G401 (cell line): Measurements from ENCODE around the gene C11orf65. TPM values are rescaled to one million over a fixed set of nuclear protein-coding genes. Genes with fewer than 3 reads are reported as not detected.
A peak's percentile ranks its signal among the peaks of the same experiment; 100 is the strongest.

Source experiments
- DNase-seq: peaks from one replicate; pipeline ENCODE4 v3.0.0-alpha.2; 2015; ENCODE audit warnings: low spot score
- in situ Hi-C: cut with HindIII; loops from 2 replicates; pipeline ENCODE4 v1.10.0; 2016; ENCODE audit warnings: low sequenced_read_pairs, mixed read lengths
- total RNA-seq: library from RNA; depleted of rRNA; stranded (reverse); fragments of >200 nt; shearing (Covaris generic); gene quantifications from 2 replicates; pipeline ENCODE4 v1.2.3, GENCODE V29; 2014; rRNA removed

The C11orf65 gene, protein sequence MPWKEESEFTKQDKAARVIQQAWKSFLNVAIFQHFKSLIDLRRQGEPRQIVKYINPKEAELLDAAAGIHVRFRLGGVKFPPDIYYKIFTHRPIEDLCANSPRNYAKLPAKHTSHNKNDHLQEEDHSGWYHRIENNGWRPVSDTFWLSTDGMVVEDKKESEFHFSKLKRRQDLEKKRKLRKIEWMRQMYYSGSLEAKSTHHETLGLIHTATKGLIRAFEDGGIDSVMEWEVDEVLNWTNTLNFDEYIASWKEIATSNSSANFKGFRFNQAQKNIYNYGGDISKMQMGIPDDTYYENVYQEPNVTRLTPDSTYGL
- total RNA-seq: 0.24 and 11.0 TPM in 2 replicates

DNA sequence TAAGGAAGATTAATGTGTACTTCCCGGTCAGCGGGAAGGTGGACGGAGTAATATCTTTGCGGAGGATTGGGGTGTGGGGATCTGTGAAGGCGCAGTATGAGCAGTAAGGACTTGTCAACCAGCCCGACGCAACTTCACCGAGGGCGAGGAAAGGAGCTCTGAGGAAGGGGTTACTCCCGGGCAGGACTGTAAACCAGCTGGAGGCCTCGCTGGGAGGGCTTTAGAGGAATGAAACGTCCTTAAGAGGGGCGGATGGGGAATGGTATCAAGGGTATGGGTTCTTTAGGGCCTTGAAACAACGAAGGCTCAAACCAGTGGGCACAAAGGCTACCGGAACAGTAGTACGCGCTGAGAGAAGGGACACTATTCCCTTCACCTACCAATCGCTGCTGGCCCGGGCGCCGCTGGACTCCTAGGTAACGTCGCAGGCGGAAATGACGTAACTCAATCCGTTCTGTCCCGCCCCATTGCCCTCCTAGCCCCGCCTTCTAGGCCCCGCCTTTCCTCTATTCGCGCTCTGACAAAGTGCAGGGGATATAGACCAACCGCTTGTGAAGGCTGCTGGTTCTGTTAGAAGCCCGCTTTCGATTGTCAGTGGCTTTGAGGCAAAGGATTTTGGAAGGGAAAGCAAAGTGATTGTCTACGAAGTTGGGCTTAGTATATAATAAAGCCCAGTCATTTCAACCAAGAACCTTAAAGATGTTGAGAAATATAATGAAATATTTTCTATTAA is at the start of gene C11orf65:
Gene C11orf65, minus strand, starts transcription at position 439 of the 733 bp plus-strand sequence. CDS start 5,970 bp downstream, outside the sequence.
- in situ Hi-C loops: no loop called here

DNA sequence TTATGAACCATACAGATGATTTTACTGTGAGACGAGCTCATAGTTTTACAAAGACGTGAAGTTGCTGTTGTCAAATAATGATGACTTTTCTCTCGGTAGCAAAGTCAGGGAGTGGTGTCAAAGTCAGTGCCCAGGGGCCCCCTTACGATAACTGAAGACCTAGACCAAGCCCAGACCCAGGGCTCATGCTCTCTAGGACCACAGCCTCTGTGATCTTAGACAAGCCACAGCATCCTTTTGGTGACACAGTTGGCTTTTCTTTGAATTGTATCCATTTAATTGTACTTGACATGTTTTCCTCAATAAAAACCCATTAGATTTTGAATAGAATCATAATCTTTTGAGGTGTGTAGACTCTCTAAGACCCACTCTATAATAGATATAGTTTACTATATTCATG is 48.8 kb upstream of the C11orf65 start:
- in situ Hi-C loops: no loop called here
- no peak for DNase-seq

More for the DNA sequence above, at the start of gene C11orf65:
- DNase-seq: peak; percentile 99

DNA sequence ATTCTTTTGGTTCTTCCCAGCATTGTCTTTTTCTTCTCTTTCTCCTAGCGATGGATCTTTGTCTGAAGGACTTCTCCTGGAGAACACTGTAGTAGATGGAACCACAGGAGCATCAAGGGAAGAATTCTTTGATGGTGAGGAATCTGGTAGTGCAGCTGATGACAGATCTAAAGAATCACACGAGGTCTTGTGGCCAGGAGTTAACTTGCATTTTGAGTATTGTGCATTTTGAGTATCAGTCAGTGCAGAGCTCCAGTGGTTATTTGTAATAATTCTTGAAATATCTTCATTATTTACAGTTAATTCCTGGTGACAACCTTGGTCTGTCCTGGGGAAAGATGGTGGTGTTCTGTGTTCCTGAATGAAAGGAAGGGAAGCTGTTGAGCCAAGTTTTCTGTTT is 45.4 kb upstream of the C11orf65 start:
- DNase-seq: no peak
- in situ Hi-C loops: no loop called here

DNA sequence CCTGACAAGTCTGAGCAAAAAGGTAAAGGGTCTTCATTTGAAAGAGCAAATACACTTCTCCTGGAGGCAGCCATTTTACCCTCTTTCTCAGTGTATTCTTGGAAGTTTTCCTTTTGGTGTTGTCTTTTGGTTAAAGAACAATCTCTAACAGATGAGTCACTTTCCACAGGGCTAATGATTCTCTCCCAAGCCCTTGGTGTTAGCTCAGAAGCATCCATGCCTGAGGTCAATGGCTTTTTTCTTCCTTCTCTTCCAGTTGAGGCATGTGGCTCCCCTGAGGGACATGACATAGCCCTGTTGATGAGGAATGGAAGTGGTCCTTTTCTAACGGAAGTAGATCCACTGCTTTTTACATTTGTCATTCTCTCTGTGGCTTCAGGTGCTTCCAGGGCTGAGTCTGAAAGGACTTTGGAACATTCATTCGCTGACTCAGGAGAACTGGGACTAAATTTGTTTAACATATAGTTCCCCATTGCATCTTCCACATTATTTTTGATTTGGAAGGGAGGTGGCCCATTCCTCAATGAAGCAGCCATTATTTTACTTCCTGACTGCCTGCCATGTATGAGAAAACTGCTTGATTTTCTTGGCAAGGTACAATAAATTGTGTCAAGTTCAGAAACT is 44.6 kb upstream of the C11orf65 start:
- in situ Hi-C loops: no loop called here
- no peak for DNase-seq

DNA sequence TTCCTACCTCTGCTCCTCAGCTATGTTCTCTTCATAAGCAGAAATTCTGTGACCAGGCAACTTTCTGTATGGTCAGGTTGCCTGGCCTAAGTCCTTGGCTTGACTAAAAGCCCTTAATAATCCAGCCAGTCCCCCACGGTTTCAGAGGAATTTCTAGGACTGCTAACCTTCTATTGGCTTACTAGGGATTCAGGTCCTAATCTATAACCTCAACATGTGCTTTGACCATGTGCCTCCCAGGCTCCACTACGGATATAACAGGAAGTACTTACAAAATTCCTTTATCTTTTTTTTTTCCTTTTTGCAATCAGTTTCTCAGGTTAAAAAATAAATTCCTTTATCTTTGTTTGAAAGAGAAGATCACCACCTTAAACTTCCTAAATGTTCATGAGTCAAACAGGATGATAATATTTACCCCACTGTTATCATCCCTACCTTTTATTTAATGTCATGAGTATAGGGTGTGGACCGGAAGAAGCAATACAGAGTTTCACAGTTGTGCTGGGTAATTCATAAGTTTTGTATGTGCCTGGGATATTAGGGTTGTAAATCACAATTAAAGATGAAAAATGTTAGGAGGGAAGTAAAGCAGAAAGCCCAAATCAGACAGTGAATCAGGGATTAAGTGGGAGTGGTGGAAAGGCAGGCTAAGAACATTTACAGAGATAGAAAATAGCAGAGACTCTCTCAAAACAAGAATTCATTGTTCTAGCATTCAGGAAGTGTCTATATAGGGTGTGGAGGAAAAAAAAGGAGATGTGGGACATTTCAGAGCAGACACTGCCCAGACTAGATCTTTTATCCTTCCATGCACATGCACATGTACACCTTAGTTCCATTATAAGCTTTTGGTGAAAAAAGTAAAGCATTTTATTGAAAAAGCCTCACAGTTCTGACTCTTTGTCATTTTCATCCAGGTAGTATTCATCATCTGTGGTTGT is 41.6 kb upstream of the C11orf65 start:
- DNase-seq: no peak
- in situ Hi-C loops: no loop called here

DNA sequence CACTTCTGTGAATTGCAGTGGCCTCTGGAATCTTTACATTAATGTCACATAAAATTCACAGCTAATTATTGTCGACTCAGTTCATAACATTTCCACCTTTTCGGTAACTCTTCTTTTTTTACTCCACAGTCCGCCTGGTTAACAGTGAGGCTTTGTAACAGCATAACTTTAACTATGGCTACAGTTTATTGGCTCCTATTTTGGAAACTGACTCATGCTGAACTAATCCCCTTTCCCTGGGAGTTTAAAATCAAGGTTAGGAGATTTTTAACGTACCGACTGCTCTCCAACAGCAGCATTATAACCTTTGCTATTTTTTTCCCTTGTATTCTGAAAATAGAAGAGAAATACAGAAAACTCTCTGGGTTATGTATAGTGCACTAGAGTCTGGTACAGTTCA is 34.1 kb upstream of the C11orf65 start:
- in situ Hi-C loops: no loop called here
- no peak for DNase-seq

DNA sequence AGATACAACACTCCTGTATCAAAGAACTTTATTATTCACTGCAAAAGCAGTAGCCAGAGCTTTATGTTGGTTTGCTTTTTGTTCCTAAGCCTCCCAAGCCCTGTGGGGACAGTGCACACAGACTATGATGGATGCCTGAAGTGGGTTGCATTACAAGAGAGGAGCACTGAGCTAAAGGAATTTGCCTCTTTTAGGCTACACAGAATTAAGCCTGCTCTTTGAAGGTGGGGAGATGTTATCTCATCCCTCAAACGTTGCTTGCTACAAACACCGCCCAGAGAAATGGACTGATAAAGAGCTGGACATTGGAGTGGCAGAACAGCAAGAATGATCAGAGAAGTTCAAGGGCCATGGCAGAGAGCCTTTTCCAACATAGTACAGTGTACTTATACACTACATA is 33.4 kb upstream of the C11orf65 start:
- DNase-seq: no peak
- in situ Hi-C loops: no loop called here

DNA sequence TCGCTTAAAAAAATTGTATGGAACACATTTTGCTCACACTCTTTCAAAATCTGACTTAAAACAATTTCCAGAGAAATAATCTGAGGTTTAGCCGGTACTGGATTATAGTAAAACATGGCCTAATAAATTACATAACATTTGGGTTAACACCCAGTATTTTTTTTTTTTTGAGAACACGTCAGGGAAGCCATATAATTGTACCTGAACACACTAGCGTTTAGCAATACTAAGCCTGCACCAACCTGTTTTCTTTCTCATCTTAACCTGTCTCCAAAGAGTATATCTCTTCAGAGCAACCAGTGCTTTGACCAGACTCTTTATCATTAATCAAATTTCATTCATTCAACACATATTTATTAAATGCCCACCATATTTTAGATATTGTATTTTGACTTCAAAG is 32.8 kb upstream of the C11orf65 start:
- in situ Hi-C loops: no loop called here
- DNase-seq: no peak

DNA sequence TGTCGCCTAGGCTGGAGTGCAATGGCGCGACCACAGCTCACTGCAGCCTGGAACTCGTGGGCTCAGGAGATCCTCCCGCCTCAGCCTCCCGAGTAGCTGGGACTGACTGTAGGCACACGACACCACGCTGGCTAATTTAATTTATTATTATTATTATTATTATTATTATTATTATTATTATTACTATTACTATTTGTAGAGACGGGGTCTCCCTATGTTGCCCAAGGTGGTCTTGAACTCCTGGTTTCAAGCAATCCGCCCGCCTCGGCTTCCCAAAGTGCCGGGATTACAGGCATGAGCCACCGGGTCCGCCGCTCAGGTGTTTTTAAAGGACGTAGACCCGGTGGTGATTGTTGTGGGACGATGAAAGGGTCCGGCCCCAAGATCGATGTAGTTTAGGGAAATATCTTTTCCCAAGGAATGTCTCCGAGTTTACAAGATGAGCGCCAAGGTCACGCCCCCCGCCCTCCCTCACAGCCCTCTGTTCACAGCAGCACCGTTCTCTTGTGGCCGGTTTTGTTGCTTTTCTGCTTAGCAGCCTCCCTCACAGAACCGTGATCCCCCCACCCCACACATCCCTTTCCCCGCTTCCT is 31.6 kb upstream of the C11orf65 start:
- in situ Hi-C loops: no loop called here
- DNase-seq: no peak

DNA sequence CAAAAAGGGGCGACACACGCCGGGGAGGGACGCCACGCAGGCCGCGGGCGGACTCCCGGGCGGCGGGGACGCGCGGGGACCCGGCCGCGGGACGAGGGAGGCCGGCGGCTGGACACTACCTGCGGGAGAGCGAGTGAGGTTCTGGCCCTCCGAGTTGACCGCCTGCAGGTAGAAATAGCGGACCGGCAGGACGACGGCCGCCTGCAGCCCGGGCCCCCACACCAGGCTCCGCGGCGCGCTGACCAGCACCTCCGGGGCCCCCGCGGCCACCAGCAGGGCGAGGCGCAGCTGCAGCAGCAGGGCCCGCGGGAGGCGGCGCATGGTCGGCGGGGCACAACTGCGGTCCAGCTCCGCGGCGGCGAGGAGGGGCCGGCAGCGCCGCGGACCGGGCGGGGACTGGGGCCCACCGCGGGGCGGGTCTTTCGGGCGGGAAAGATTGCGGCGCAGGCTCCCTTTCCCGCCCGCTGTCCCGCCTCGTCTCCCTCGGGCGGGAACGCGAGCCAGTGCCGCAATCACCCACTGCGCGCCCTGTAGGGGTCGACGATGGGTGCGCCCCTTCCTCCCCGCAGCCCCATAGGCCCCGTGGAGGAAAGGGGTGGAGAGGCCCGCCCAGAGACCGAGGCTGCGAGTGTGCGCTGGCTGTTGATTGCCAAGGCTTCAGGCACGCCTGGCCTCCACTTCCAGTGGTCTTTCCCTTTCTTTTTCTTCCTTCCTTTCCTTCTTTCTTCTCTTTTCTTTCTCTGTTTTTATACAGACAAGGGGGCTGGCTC is 30.9 kb upstream of the C11orf65 start, which contains the start of gene POGLUT3:
Gene POGLUT3, minus strand, starts transcription at position 339 of the 770 bp plus-strand sequence. Its CDS starts 18 bp downstream, at position 321.
- in situ Hi-C loops: no loop called here
- peak; percentile 38 for DNase-seq

DNA sequence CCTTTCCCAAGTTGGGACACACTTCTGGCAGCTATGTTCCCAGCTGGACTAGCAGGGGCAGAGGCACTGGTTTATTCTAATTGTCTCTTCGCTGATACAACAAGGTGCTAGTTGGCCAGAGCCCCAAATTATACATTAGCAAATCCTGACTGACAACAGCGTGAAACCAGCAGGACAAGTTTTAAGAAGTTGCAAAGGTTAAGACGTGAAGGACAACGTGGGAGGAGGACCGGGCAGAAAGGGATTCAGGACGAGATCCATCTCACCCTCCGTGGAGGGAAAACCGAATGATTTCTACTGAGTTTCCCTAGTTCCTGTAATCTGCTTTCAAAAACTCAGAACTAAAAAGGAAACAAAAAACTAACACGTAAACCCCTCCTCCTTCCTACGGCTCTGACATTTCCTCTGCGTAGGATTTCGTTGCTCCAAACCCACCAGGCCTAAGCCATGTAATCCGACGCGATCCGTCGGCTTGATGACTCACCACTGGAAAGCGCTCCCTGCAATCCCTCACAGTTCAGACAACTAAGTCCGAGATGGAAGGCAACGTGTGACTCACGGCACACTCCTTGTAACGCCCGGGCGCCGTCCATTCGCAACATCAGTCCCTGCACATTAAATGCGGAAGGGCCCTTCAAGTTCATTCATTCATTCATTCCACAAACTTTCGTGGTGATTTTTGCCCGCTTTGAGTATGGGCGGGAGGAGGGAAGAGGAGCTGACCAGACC is 30.2 kb upstream of the C11orf65 start:
- in situ Hi-C loops: no loop called here
- DNase-seq: peak; percentile 83

DNA sequence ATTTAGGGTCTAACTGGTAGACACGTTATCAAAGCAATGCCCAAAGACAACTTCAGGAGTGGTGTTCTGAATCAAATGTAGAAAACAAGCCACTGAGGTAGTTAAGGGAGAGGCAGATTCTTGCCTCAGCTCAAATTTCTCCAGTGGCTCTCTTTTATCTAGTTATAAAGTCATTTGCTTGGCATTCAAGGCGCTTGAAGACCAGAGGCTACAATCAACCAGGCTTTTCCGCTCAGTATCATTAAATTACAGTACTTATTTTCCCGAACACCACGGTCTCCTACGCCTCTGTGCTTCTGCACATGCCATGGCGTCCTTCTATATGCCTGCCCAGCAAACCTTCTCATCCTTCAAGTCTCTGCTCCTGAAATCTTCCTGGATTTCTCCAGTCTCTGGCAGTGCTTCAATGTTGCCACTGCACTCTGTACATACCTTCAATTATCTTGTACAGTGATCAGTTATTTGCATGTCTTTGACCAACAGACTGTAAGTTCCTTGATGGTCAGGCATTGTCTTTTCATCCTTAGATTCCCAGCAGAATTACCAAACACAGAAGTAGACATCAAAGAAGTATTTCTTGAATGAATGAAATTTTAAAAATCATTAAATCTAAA is 29.4 kb upstream of the C11orf65 start:
- DNase-seq: peak; percentile 26
- in situ Hi-C loops: no loop called here

DNA sequence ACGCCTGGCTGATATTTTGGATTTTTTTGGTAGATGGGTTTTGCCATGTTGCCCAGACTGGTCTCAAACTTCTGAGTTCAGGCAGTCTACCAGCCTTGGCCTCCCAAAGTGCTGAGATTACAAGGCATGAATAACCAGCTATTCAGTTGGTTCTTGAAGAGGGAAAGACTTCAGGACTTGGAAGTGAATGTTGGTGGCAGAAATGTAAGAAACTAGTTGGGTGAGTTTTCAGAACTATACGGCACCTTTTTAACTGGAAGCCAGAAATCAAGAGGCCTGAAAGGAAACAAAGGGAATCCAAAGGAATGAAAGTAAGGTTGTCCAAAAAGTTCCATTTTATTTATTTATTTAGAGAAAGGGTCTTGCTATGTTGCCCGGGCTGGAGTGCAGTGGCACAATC is 28.0 kb upstream of the C11orf65 start:
- no peak for DNase-seq
- in situ Hi-C loops: no loop called here

DNA sequence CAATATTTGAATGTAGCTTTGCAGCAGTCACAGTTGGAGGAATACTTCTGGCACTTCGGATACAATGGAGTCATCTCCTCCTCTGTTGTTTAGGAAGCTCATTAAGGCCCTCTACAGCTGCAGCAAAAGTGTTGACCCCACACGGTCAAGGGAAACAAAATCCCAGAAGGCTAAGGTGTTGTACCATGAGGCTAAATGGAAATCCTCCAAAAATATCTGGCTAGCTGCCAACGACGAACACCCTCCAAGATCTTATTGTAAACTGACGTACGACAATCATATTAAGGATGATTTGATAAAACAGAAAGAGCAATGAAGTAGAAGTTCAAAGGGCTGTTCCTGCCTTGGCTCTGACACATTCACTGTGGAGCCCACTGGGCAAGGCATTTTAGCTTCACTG is 26.9 kb upstream of the C11orf65 start:
- in situ Hi-C loops: no loop called here
- DNase-seq: no peak

DNA sequence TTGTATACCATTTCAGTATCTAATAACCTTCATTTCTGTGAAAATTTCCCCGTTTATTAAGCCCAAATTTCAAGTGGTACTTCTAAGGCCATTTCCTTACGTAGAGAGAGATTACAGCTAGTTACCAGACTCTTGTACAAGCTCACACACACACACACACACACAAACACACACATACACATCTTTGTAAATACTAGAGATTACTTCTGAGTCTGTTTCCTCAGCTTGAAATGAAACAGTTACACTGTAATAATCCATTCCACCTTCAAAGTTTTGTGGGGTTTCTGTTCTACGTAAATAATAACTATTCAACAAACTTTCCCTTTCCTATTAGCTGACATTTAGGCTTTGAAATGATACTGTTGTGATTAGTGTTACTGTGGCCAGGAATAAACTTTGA is 24.6 kb upstream of the C11orf65 start:
- DNase-seq: no peak
- in situ Hi-C loops: no loop called here

DNA sequence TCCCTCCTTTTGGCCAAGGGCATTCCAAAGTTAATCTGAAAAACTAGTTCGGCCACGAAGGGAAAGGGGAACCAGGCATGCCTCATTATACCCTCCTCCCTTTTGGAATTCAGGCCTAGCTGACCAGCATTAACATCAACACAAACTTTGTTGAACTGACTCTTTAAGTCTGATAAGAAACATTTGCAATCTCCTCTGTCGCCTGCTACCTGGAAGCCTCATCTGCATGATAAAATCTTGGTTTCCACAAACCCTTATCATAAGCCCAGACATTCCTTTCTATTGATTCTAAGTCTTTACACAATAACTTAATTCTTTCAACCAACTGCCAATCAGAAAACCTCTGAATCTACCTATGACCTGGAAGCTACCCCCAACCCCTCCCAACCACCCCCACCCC is 19.5 kb upstream of the C11orf65 start:
- in situ Hi-C loops: no loop called here

DNA sequence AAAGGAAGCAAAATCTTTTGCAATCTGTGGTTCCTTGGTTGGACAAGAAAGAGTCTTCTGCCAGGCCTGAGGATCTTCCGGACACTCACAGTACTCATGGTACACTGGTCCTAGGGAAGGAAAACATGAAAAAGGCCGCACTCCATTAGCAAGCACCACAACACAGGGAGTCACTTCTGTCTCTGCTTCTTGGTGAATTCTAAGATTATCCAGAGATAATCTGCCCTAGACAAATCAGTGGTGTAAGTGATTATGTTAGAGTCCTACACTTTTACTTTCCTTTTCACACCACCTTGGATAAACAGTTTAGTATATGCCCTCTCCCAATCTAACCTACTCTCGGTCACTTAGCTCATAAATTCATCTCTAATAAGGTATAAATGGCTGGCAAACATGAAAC is 19.0 kb upstream of the C11orf65 start:
- in situ Hi-C loops: no loop called here
- DNase-seq: no peak

More for the DNA sequence above, 19.5 kb upstream of the C11orf65 start:
- DNase-seq: no peak
